Activated naive CD4-positive, alpha-beta T cell (primary cell): ENCODE data around the gene PTGDR2.

Source experiments
- DNase-seq, 4 experiments: peaks; one replicate each; lab custom pipeline; 2025; lab: John Stamatoyannopoulos, UW

The PTGDR2 gene

GRCh38 chr11:60809691-60810090 lies 46.1 kb downstream of the PTGDR2 start:
- DNase-seq: no peak

GRCh38 chr11:60809249-60809648 lies 46.5 kb downstream of the PTGDR2 start:
- DNase-seq: no peak

- DNase-seq: no peak
Measured at GRCh38 chr11:60803273-60803936, 52.3 kb downstream of the PTGDR2 start.

GRCh38 chr11:60801194-60801593 lies 54.6 kb downstream of the PTGDR2 start:
- no peak for DNase-seq
